Bronchus fibroblast of lung (primary cell): ENCODE data around the gene TFPI2. TPM values are rescaled to one million over a fixed set of nuclear protein-coding genes. Genes with fewer than 3 reads are reported as not detected.

Source experiments
- total RNA-seq: library from RNA; depleted of rRNA; stranded (reverse); fragments of >200 nt; gene quantifications from 2 replicates; pipeline ENCODE4 v1.2.3, GENCODE V29; 2015

The TFPI2 gene
- 4.6 and 5.0 TPM in 2 replicates for total RNA-seq

DNA sequence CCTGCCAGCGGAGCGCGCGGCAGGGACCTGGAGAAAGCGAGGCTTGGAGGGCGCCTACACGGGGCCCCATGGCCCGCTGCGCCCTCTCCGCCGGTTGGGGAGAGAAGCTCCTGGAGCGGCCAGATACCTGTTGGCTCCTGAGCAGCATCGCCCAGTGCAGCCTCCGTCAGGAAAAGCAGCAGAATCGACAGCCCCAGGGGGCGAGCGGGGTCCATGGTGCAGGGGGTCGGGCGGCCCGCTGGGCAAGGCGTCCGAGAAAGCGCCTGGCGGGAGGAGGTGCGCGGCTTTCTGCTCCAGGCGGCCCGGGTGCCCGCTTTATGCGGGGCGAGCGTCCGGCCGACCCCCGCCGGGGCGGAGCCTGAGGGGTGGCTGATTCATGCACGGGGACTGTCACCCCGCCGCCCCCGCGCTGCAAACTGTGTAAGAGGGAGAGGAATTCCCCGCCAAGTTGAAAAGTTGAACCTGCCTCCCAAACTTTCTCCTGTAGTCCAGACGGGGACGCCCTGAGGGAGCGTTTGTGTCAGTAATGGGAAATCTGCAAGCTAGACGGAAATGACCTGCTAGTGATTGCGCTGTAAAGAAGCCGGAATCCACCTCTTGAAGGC is at the start of gene TFPI2:
Gene TFPI2 (minus strand): TSS at position 290 of the 605 bp plus-strand sequence. CDS start 75 bp downstream, at position 215.

GRCh38 chr7:93921607-93922566 is 31.3 kb upstream of the TFPI2 start, which contains the start of gene GNG11:
TSS of gene GNG11 (plus strand) at chr7:93921735. CDS start at chr7:93922138, 403 bp downstream.

DNA sequence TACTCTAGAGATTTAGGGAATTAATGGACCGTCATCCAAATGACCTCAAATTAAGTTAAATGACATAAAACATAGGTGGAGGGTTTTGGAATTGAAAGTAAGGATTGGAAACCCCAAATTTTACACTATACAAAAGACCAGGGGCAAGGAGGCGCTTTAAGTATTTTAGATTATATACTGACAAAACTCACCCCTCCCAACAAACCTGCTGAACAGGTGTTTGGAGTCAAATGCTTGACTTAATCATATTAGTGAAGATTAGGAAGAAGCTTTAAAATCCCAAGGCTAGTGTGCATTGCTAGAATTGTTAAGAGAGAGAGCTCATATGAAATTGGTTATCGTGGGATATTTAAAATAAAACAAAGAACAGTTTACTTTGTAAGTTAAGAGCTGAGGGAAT is 15.7 kb upstream of the TFPI2 start, which contains the start of gene GNGT1:
Gene GNGT1 (plus strand): TSS at position 301 of the 400 bp plus-strand sequence. CDS start 180 bp downstream, outside the sequence.

Other genes starting within 250 kb of the TFPI2 start
- gene GNGT1, start 15.8 kb upstream of the TFPI2 start, total RNA-seq: not detected in 2 replicates
- 15.8 and 19.3 TPM in 2 replicates for gene GNG11, start 31.0 kb upstream of the TFPI2 start, total RNA-seq
- gene BET1, start 113.6 kb upstream of the TFPI2 start, total RNA-seq: 22.4 and 22.9 TPM in 2 replicates